Stimulated activated CD8-positive, alpha-beta memory T cell treated with anti-CD3 and anti-CD28 coated beads, Interleukin-7, amount 100 ng/mL, for 24 hours (primary cell): Measurements from ENCODE around the gene CLTRN.
A peak's percentile ranks its signal among the peaks of the same experiment; 100 is the strongest.
"Not testable (repeated sequence)": the region's sequence is repeated elsewhere in the genome, so short reads cannot be mapped to it uniquely, and the experiment has no call there.

Experiments used
- DNase-seq: peaks from one replicate; pipeline ENCODE4 v3.0.0-alpha.2; 2020; ENCODE audit warnings: low read depth

The CLTRN gene

DNA sequence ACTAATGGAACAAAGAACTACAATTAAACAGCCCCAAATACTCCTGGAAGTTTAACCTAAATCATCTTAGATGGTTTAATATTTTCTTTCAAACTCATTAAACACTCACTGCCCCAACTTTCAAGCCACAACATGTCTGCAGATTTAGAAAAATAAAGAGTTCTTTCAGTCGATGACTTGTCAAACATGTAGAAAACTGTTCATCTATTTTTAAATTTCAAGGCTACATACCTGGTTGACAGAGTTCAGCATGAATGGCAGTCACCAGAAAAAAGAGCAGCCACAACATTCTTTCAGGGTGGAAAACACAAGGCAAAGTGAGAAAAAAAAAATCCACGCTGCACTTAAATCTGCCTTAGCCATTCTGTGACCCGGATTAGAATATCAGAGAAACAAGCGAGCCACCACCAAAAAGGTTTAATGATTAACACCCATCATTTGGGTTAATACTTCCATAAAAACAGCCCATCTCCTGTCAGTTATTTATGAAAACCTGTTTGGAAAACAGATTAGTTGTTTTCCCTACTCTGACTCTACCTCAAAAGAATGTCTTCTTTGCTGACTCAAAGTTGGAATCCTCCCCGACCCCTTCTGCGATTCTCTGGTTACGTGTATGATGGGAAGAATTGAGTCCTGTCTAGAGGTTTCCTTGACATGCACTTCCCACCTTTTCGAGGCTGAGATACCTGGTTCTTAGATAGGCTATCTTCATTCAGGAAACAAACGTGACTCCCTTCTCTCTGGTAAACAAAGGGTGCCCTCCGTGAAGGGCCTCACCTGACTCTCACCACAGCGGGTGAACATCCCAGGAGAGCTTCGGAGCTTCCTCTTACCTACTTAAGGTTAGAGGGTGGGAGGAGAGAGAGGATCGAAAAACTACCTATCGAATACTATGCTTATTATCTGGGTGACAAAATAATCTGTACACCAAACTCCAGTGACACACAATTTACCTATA is at the start of gene CLTRN:
Gene CLTRN, minus strand, starts transcription at position 319 of the 958 bp plus-strand sequence. Its CDS starts 30 bp downstream, at position 289.
- no peak for DNase-seq

- not testable (repeated sequence) for DNase-seq
Measured at GRCh38 chrX:15704273-15704672, 39.7 kb upstream of the CLTRN start.

GRCh38 chrX:15703809-15704208 is 39.2 kb upstream of the CLTRN start:
- not testable (repeated sequence) for DNase-seq

DNA sequence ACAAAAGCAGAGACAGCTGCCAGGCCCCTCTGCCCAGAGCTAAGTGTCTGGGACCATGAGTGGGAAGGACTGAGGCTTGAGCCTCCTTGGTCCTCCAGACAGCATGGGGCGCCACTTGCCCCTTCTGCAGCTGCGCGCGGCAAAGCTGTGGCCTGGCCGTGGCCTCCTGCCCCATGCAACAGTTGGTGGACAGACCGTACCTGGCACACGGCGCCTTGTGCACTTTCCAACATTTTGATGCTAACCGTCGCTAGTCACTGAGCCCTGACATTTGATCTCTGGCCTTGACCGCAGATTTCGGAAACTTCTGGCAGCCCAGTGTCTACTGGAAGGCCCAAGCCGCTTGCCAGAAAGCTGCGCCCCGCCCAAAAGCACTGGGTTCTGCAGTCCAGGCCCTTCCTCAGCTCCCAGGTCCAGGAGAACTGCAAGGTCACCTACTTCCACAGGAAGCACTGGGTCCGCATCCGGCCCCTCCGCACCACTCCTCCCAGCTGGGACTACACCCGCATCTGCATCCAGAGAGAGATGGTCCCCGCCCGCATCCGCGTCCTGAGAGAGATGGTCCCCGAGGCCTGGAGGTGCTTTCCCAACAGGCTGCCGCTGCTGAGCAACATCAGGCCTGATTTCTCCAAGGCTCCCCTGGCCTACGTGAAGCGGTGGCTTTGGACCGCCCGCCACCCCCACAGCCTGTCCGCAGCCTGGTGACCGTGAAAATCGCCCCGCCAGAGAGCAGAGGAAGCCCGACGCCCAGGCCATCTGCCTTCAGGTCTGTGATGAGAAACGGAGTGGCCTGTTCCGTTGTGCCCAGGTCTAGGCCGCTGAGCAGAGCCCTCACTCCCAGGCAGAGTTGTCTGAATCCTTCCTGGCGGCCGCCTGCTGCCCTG is 38.1 kb upstream of the CLTRN start:
- DNase-seq: no peak

- DNase-seq: no peak
Measured at GRCh38 chrX:15696516-15696915, 31.9 kb upstream of the CLTRN start.

DNA sequence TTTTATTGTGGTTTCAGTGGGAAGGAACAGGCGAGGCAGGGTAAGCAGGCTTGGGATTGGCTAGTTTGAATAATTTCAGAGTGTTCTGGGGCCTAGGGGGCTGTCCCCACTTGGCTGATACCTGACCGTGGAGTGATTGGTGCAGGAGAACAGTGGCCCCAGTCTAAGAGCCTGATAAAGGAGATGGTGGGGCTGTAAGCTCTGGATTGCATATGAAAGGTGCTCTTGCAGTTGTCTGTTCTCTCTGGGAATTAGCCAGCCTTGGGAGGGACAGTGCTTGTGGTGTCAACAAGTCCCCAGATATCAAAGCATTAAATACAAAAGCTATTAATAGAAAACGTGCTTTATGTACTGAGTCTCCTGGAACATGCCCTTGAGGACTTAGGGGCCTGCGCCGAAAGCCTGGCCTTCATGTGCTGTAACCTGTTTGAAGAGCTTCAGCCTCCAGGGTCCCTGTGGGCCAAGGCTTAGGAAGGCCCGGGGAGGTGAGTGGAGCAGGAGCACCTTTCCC is 30.4 kb upstream of the CLTRN start:
- no peak for DNase-seq

GRCh38 chrX:15686818-15687685 is 22.4 kb upstream of the CLTRN start:
- peak; percentile 2 for DNase-seq

GRCh38 chrX:15683193-15683592 is 18.6 kb upstream of the CLTRN start:
- no peak for DNase-seq

DNA sequence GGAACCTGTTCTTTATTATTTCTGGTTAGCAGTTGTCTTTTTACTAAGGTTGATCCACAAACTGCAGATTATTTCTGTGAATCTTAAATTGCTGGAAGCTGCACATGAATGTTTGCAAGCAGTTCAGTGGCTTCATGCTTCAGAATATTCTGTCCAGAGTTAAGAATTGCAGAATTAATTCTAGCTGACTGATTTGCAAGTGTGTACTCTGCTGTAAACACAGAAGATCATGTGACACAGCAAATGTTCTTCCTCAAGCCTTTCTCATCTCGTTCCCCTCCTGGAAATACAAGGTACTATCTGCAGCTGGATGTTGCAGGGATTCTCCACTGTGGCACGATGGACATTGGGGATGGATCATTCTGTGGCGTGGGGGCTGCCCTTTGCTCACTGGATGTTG is 16.8 kb upstream of the CLTRN start:
- DNase-seq: no peak

- no peak for DNase-seq
Measured at GRCh38 chrX:15680401-15680800, 15.8 kb upstream of the CLTRN start.

DNA sequence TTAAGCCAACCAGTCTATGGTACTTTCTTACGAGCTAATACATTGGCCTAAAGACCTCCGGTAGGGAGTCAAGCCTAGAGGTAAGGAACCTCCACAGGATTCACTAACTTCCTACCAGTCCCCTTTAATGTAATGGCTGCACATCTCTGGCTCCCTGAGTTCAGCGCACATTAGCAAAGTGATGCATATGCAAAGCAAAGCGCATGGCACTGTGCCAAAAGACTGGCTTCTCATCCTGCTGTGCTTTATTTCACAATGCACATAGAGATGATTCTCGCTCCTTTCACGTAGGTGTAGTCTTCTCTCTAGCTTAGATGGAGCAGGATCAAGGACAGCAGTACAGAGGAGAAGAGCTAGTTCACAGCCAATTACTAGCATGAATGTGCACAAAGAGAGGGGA is 14.6 kb upstream of the CLTRN start:
- no peak for DNase-seq

- no peak for DNase-seq
Measured at GRCh38 chrX:15678339-15678738, 13.7 kb upstream of the CLTRN start.

GRCh38 chrX:15676886-15677285 is 12.3 kb upstream of the CLTRN start:
- DNase-seq: no peak

- peak; percentile 63 for DNase-seq
Measured at GRCh38 chrX:15675490-15675921, 10.9 kb upstream of the CLTRN start.

GRCh38 chrX:15674841-15675489 is 10.4 kb upstream of the CLTRN start:
- peak; percentile 73 for DNase-seq

DNA sequence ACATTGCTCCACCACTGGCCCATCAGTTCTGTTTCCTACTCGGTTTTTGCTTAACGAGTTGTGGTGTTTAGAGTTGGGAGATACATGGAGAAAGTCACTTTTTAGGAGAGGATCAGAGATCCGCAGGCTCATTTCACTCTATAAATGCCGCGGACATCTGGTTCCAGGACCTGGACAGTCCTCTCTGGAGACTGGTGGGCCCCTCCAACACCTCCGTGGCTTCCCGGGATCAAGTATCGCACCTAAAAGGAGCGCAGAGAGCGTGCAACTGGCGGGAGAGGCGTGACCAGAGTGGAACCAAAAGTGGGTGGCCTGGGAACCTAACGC is 9.9 kb upstream of the CLTRN start:
- no peak for DNase-seq

GRCh38 chrX:15673970-15674369 is 9.4 kb upstream of the CLTRN start:
- no peak for DNase-seq

DNA sequence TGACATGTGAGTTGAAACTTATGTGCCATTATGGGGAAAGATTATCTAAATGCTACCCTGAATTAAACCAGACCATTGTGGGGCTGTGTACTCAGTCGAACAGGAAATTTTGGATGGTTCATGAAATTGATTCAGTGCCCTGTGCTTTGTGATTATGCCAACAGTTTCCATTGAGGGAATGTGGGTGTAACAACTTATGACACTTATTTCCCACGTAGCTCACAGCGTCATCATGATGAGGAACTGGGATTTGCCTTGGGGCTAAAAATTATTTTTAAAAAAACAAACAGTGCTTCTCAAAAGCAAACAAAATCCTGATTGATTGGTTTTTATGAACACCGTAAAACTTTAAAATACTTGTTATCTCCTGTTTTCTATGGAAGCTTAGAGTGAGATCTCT is 8.3 kb upstream of the CLTRN start:
- DNase-seq: no peak

GRCh38 chrX:15663439-15663838 is 1.2 kb downstream of the CLTRN start:
- DNase-seq: no peak

- DNase-seq: not testable (repeated sequence)
Measured at GRCh38 chrX:15654804-15655203, 9.8 kb downstream of the CLTRN start.

- DNase-seq: no peak
Measured at GRCh38 chrX:15653961-15654360, 10.6 kb downstream of the CLTRN start.
